22Rv1 (cell line): ENCODE data around the gene ALDH16A1.

Experiments used
- ZFX ChIP-seq: fragments of 450-650 bp; IDR thresholded peaks from 2 replicates; pipeline ENCODE4 v1.6.1; 2017; ENCODE audit warnings: antibody characterized with exemption, borderline replicate concordance
- TF ChIP-seq, protein P1 (sequence below): fragments of 450-650 bp; IDR thresholded peaks from 2 replicates; pipeline ENCODE4 v1.5.1; 2017; ENCODE audit warnings: mild to moderate bottlenecking

DNA sequence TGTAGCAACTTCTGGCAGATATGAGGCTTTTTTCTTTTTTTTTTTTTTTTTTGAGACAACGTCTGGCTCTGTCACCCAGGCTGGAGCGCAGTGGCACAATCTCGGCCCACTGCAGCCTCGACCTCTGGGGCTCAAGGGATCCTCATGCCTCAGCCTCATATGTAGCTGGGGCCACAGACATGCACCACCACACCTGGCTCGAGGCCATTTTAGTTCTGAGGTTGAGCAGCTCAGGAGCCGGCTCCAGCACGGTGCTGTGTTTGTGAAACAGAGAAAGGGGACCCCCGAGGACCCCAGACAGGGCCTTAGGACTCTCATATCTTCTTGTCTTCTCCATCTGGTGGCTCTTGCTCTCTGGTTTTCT is 17.6 kb downstream of the ALDH16A1 start:
- TF ChIP-seq, protein P1, sequence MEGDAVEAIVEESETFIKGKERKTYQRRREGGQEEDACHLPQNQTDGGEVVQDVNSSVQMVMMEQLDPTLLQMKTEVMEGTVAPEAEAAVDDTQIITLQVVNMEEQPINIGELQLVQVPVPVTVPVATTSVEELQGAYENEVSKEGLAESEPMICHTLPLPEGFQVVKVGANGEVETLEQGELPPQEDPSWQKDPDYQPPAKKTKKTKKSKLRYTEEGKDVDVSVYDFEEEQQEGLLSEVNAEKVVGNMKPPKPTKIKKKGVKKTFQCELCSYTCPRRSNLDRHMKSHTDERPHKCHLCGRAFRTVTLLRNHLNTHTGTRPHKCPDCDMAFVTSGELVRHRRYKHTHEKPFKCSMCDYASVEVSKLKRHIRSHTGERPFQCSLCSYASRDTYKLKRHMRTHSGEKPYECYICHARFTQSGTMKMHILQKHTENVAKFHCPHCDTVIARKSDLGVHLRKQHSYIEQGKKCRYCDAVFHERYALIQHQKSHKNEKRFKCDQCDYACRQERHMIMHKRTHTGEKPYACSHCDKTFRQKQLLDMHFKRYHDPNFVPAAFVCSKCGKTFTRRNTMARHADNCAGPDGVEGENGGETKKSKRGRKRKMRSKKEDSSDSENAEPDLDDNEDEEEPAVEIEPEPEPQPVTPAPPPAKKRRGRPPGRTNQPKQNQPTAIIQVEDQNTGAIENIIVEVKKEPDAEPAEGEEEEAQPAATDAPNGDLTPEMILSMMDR = no peak
- TF ChIP-seq ZFX = no peak
